Endothelial cell of umbilical vein (primary cell): ENCODE data around the gene MRGPRE. TPM values are rescaled to one million over a fixed set of nuclear protein-coding genes. Genes with fewer than 3 reads are reported as not detected.

ENCODE experiments used
- BruUV-seq: library from RNA; stranded (reverse); fragments of 400-500 nt; replicated peaks from 2 replicates; lab custom pipeline; 2021; lab: Mats Ljungman, UMichigan
- CTCF ChIA-PET: fragments of 300-600, 350-600 bp; sonication (Branson Sonifier 250); formaldehyde crosslinking; loops from one replicate; lab custom pipeline; 2021; ENCODE audit warnings: antibody characterized with exemption, inconsistent platforms; lab: Charles Lee
- POLR2A ChIA-PET: fragments of 300-600, 350-600 bp; sonication (Branson Sonifier 250); formaldehyde crosslinking; loops from one replicate; lab custom pipeline; 2021; ENCODE audit warnings: antibody characterized with exemption, inconsistent platforms; lab: Charles Lee
- DNase-seq: peaks from one replicate; pipeline ENCODE4 v3.0.0-alpha.2; 2011; ENCODE audit warnings: low read depth, low spot score
- FAIRE-seq: peaks from 2 replicates; lab custom pipeline; 2011; peaks lifted over from hg19 to GRCh38; lab: Jason Lieb, UNC
- H2AFZ ChIP-seq: 2 replicates; pipeline ENCODE4 v1.6.0; 2012; ENCODE audit warnings: low read depth, low read length, control low read depth, inconsistent platforms
- H3K27ac ChIP-seq: 2 replicates; pipeline ENCODE4 v1.5.1; 2011; ENCODE audit warnings: low read depth, mild to moderate bottlenecking, control low read depth, low read length, moderate library complexity; ENCODE audit not compliant: insufficient read depth
- H3K27me3 ChIP-seq, 2 experiments: 2 replicates each; pipeline versions ENCODE4 v1.6.0 to v1.6.1; 2011; ENCODE audit warnings: low read length in 2 of 2, mixed read lengths in 1 of 2; ENCODE audit not compliant: control insufficient read depth in 2 of 2, insufficient read depth in 2 of 2
- H3K36me3 ChIP-seq, 2 experiments: 2 replicates in 1 of 2; 3 replicates in 1 of 2; pipeline ENCODE4 v1.5.1; 2011; ENCODE audit warnings: low read length in 2 of 2, mild to moderate bottlenecking in 1 of 2, moderate library complexity in 1 of 2; ENCODE audit not compliant: control insufficient read depth in 2 of 2, insufficient read depth in 2 of 2; ENCODE audit errors: extremely low read depth in 1 of 2
- H3K4me1 ChIP-seq: 3 replicates; pipeline ENCODE4 v1.5.1; 2011; ENCODE audit warnings: mild to moderate bottlenecking, low read length; ENCODE audit not compliant: control insufficient read depth, insufficient read depth; ENCODE audit errors: extremely low read depth
- H3K4me2 ChIP-seq: 2 replicates; pipeline ENCODE4 v1.6.1; 2011; ENCODE audit warnings: low read length, control low read depth, mixed read lengths; ENCODE audit not compliant: insufficient read depth
- H3K4me3 ChIP-seq, 3 experiments: fragments of 200-600 bp in 1 of 3; sonication (generic), shearing (Covaris generic) in 1 of 3; replicated peaks in 1 of 3; 2 replicates each; pipeline ENCODE4 v1.5.1; 2011 to 2016; ENCODE audit warnings: control low read depth in 3 of 3, low read length in 3 of 3, mild to moderate bottlenecking in 2 of 3, inconsistent platforms in 1 of 3, low read depth in 1 of 3, moderate library complexity in 1 of 3; ENCODE audit not compliant: insufficient read depth in 1 of 3
- H3K79me2 ChIP-seq: 2 replicates; pipeline ENCODE4 v1.6.0; 2012; ENCODE audit warnings: low read length, inconsistent platforms; ENCODE audit not compliant: control insufficient read depth, insufficient read depth
- H3K9ac ChIP-seq: replicated peaks from 2 replicates; pipeline ENCODE3; 2011; ENCODE audit warnings: low read length, control low read depth; ENCODE audit not compliant: insufficient read depth; ENCODE audit errors: extremely low read depth
- H3K9me1 ChIP-seq: replicated peaks from 3 replicates; pipeline ENCODE4 v1.6.0; 2011; ENCODE audit warnings: mild to moderate bottlenecking, low read length; ENCODE audit not compliant: control insufficient read depth, insufficient read depth; ENCODE audit errors: extremely low read depth
- H3K9me3 ChIP-seq: replicated peaks from 2 replicates; pipeline ENCODE4 v1.5.1; 2012; ENCODE audit warnings: low read length, inconsistent platforms; ENCODE audit not compliant: control insufficient read depth, insufficient read depth
- H4K20me1 ChIP-seq: replicated peaks from 2 replicates; pipeline ENCODE3; 2011; ENCODE audit warnings: mild to moderate bottlenecking, low read length; ENCODE audit not compliant: control insufficient read depth, insufficient read depth; ENCODE audit errors: extremely low read depth
- CTCF ChIP-seq, 2 donors: IDR thresholded peaks; 1 replicate in 1 of 2; 2 replicates in 1 of 2; pipeline ENCODE4 v1.5.1; 2011; ENCODE audit warnings: low read length in 2 of 2, mild to moderate bottlenecking in 2 of 2, moderate library complexity in 2 of 2, control low read depth in 1 of 2, inconsistent platforms in 1 of 2, low read depth in 1 of 2; ENCODE audit not compliant: insufficient read depth in 1 of 2; ENCODE audit errors: extremely low read depth in 1 of 2
- EZH2 ChIP-seq: IDR thresholded peaks from 2 replicates; pipeline ENCODE4 v1.6.1; 2012; ENCODE audit warnings: borderline replicate concordance, low read depth, mild to moderate bottlenecking, moderate library complexity, low read length, inconsistent platforms; ENCODE audit not compliant: severe bottlenecking
- FOS ChIP-seq: IDR thresholded peaks from 2 replicates; pipeline ENCODE4 v1.6.1; 2011; ENCODE audit warnings: mild to moderate bottlenecking, low read length, moderate library complexity, borderline replicate concordance; ENCODE audit not compliant: insufficient read depth
- GATA2 ChIP-seq: IDR thresholded peaks from 2 replicates; pipeline ENCODE4 v1.7.0; 2011; ENCODE audit warnings: low read depth, mild to moderate bottlenecking, moderate library complexity, mixed read lengths, low read length; ENCODE audit not compliant: insufficient read length, insufficient read depth
- JUN ChIP-seq: IDR thresholded peaks from 2 replicates; pipeline ENCODE4 v1.6.1; 2011; ENCODE audit warnings: borderline replicate concordance, low read depth; ENCODE audit not compliant: insufficient read length, insufficient read depth
- MAX ChIP-seq: IDR thresholded peaks from 2 replicates; pipeline ENCODE4 v1.6.1; 2011; ENCODE audit not compliant: insufficient read depth, insufficient read length
- MYC ChIP-seq: IDR thresholded peaks from one replicate; pipeline ENCODE4 v1.6.1; 2011; ENCODE audit warnings: mild to moderate bottlenecking, low read depth, low read length
- POLR2A ChIP-seq: IDR thresholded peaks from 2 replicates; pipeline ENCODE4 v1.6.1; 2012; ENCODE audit warnings: low read depth, mild to moderate bottlenecking, control low read depth, low read length
- POLR2AphosphoS5 ChIP-seq: IDR thresholded peaks from 2 replicates; pipeline ENCODE4 v1.6.1; 2012; ENCODE audit warnings: low read depth, mild to moderate bottlenecking, control low read depth, low read length, moderate library complexity; ENCODE audit not compliant: insufficient read depth
- dilution Hi-C: fragments of 300-500 bp; cut with MboI; formaldehyde crosslinking; loops from one replicate; pipeline ENCODE4 v1.15.0; 2019; ENCODE audit warnings: low sequenced_read_pairs; ENCODE audit not compliant: extremely low pct_ligation_motif_present
- intact Hi-C: fragments of 100-400 bp; cut with micrococcal nuclease; formaldehyde crosslinking; loops from one replicate; pipeline ENCODE4 v1.10.0; 2022
- polyA plus RNA-seq, 4 experiments: library from polyadenylated mRNA; depleted of rRNA in 3 of 4; stranded (reverse) in 3 of 4; unstranded in 1 of 4; fragments of >200 nt; gene quantifications; 2 replicates each; pipeline versions ENCODE4 v1.2.1 to v1.2.3, GENCODE V29; 2011 to 2012; ENCODE audit warnings: missing spikeins in 1 of 4
- total RNA-seq: library from RNA; stranded (reverse); gene quantifications from 2 replicates; pipeline ENCODE4 v1.2.3, GENCODE V29; 2021

Gene MRGPRE
- total and polyA plus RNA-seq, 2 donors (not counting 3 experiments of a cell fraction or from before 2014, with no cell fraction given): not detected

DNA sequence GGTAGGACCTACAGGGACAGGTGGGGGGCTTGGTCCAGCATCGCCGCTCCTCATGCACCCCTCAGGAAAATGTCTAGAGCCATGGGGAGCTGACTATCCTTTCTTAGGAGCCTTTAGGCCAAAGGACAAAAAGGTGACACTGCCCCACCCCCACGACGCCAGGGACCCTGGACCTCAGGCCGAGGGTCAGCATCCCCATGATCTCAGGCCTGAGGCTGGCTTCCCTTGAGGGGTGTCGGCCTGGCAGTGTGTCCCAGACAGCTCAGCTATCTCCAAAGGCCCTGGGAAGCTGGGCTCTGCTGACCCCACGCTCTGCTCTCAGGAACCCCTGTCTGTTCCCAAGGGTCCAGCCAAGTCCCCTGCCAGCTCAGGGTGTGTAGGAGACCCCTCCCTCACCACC is 29.9 kb downstream of the MRGPRE start:
- CTCF ChIA-PET: no interaction called here
- H3K9me1 ChIP-seq: no peaks in the 10 kb centered on the region
- H3K27me3 ChIP-seq: peaks cover 8 to 16% of the 10 kb centered on the region in 2 experiments
- no peak overlapping the region for H3K9ac ChIP-seq
- DNase-seq (no peak), FAIRE-seq (no peak)
- intact Hi-C loops: no loop called here
- no peak overlapping the region for H2AFZ ChIP-seq
- BruUV-seq: no TSS peak
- TF ChIP-seq POLR2A (no peak), MYC (no peak)
- H3K9me3 ChIP-seq: no peaks in the 10 kb centered on the region
- H3K4me1 ChIP-seq: no peaks in the 10 kb centered on the region
- H4K20me1 ChIP-seq: no peaks in the 10 kb centered on the region
- H3K4me3 ChIP-seq: no peak overlapping the region
- no peaks in the 10 kb centered on the region for H3K36me3 ChIP-seq
- POLR2A ChIA-PET: no interaction called here
- no peaks in the 10 kb centered on the region for H3K79me2 ChIP-seq
- H3K4me2 ChIP-seq: no peak overlapping the region
- dilution Hi-C loops: no loop called here
- no peak overlapping the region for H3K27ac ChIP-seq

DNA sequence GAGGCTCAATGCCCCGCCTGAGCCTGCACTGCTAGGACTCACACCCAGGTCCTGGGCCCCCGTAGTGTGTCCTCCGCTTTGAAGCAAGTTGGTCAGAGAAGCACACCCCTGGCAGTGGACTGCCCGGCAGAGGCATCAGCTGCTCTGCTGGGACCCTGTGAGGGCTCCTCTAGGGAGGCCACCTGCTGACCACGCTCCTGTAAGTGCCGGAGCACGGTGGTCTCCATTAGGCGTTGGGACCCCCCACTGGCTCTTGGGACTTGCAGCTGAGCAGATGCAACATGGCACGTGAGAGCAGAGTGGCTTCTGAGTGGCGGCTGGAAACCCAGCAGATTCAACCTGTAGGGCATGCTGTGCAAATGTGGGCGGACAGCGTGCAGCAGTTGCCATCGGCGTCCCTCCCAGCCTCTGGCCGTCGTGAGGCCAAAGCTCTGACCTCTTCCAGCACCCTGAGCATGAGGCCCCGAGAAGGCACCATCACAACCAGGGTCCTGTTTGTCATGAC is 30.5 kb downstream of the MRGPRE start:
- DNase-seq: no peak
- H3K36me3 ChIP-seq: no peaks in the 10 kb centered on the region
- peaks cover 8 to 16% of the 10 kb centered on the region in 2 experiments for H3K27me3 ChIP-seq
- CTCF ChIA-PET: no interaction called here
- no peak overlapping the region for H3K9ac ChIP-seq
- intact Hi-C loops: no loop called here
- no peaks in the 10 kb centered on the region for H3K79me2 ChIP-seq
- H3K27ac ChIP-seq: no peak overlapping the region
- no peak for FAIRE-seq
- no peak overlapping the region for H3K4me2 ChIP-seq
- TF ChIP-seq FOS (no peak), POLR2AphosphoS5 (no peak), MAX (no peak), JUN (no peak), EZH2 (no peak), CTCF (IDR thresholded peaks at IDR 0.05; ENCODE audit: extremely low read depth in 1 of 2, insufficient read depth in 1 of 2, low read depth in 1 of 2, low read length in 2 of 2) (no peak), GATA2 (no peak), MYC (no peak), POLR2A (no peak)
- H3K4me3 ChIP-seq: no peak overlapping the region
- POLR2A ChIA-PET: no interaction called here
- H4K20me1 ChIP-seq: no peaks in the 10 kb centered on the region
- no TSS peak for BruUV-seq
- H2AFZ ChIP-seq: no peak overlapping the region
- no peaks in the 10 kb centered on the region for H3K9me3 ChIP-seq
- no peaks in the 10 kb centered on the region for H3K4me1 ChIP-seq
- dilution Hi-C loops: no loop called here
- H3K9me1 ChIP-seq: no peaks in the 10 kb centered on the region
